IPS-18c (cell line): ENCODE results near the gene TNFRSF9.
"Not testable (repeated sequence)": the region's sequence is repeated elsewhere in the genome, so short reads cannot be mapped to it uniquely, and the experiment has no call there.

Source experiments
- H3K4me3 ChIP-seq: 2 replicates; pipeline ENCODE4 v1.7.0; 2013; ENCODE audit warnings: low read depth, mild to moderate bottlenecking, low read length, moderate library complexity; ENCODE audit not compliant: insufficient read depth
- H3K9me3 ChIP-seq: one replicate; pipeline ENCODE4 v1.6.1; 2013; ENCODE audit warnings: mild to moderate bottlenecking, low read length, moderate library complexity; ENCODE audit not compliant: control insufficient read depth, insufficient read depth

The TNFRSF9 gene

DNA sequence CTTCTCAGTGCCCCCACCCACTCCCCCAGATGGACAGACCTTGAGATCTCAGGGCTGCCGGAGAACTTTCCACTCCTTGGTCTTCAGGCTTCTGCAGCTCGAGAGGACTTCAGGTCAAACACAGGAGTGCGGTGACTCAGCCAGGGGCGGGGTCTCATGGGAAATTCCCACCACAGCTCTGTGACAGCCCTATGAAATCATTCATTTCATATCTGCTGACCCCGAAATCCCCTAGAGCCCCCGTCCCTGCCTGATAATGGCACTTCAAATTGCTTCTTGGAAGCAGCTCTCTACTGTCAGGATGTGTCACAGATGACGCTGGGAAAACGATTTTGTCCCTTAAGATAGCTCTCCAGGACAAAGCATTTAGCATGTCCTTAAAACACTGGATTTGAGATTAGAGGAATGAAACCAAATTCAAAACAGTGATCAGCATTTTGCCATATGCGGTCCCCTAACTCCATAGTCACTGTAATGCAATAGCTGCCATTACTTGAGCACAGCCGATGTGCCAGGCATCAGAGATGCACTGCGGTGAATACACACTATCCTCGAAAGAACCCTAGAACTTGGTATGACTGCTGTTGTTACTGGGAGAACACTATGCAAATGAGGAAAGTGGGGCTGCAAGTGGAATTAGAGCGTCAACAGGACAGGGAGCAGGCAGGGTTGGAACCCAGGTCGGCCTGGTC, at the start of gene TNFRSF9:
Gene TNFRSF9, minus strand, starts transcription at position 95 of the 692 bp plus-strand sequence. CDS start 845 bp downstream, outside the sequence.
- Histone ChIP-seq H3K9me3 (no peaks in the 10 kb centered on the region), H3K4me3 (no peak within 1 kb of the TSS)

DNA sequence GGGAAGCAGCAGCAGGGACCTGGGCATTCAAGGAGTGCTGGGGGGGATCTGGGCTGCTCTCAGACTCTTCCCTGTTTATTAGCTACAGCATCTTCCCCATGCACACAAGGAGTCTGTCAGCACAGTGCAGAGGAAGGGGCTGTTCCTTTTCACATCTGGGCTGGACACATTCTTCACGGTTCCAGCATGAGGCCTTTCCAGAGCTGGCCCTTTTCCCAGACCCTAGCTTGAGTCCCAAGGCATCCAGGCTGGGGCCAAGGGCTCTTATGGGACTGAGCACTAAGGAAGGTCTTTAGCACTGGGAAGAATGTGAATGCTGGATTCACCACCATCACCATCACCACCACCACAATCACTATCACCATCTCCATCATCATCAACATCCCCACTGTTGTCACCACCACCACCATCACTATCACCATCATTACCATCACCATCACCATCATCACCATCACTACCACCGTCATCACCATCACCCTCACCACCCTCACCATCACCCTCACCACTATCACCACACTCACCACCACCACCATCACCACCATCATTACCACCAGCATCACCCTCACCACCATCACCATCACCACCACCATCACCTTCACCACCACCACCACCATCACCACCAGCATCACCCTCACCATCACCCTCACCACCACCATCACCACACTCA, 49.3 kb upstream of the TNFRSF9 start:
- Histone ChIP-seq H3K4me3 (no peak overlapping the region), H3K9me3 (peaks cover 3% of the 10 kb centered on the region)

DNA sequence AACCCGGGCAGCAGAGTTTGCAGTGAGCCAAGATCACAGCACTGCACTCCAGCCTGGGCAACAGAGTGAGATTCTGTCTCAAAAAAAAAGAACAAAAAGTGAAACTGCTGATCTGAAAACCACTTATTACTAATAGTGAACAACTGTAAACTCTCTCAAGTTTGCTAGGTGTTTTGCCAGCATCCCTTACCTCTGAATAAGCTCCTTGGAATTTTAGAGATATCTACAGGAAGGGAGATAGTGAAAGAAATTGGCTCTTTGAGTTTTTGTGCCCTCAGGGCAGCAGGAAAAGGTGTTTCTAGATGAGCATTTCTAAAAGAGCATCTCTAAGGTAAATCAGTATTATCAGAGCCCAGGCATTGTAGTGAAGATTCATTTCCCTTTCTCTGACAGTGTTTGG, 47.9 kb upstream of the TNFRSF9 start:
- H3K4me3 ChIP-seq = no peak overlapping the region
- H3K9me3 ChIP-seq = peaks cover 3% of the 10 kb centered on the region

DNA sequence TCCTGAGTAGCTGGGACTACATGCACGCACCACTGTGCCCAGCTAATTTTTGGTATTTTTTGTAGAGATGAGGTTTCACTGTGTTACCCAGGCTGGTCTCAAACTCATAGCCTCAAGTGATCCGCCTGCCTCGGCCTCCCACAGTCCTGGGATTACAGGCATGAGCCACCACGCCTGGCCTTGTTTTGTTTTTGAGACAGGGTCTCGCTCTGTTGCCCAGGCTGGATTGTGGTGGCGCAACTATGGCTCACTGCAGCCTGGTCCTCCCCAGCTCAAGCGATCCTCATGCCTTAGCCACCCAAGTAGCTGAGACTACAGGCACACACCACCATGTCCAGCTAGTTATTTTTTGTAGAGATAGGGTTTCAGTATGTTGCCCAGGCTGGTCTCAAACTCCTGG, 46.9 kb upstream of the TNFRSF9 start:
- Histone ChIP-seq H3K4me3 (no peak overlapping the region), H3K9me3 (peaks cover 3% of the 10 kb centered on the region)

DNA sequence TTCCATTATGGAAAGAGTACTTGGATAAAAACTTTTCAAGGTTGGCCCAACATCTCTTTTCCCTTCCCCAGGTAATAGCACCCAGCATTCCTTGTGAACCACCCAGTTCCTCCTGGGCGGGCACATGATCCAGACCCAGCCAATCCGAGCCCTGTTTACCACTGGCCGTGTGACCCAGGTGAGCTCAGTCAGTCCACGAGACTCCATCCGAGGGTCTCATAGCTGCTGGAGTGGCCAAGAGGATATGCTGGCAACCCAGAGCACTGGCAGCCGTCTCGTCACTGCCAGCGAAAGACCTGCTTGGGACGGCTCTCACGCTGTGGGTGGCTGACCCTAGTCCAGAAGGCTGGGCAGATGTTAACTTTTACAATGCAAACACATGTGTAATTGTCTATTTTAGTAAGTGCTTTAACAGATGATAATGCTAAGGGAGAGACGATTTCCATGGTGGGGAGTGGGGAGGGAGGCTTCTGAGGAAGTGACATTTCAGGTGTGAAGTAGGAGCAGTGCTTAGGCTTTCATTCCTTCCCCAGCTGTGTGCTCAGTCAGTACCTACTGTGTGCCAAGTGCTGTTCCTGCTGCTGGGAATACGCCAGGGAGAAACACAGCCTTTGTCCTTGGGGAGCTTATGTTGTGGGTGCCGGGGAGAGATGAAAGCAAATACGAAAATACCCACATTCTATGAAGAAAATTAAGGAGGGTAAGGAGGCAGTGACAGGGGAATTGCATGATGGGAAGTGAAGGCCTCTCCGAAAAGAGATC, 45.4 kb upstream of the TNFRSF9 start:
- H3K9me3 ChIP-seq = peaks cover under 1% of the 10 kb centered on the region
- H3K4me3 ChIP-seq = no peak overlapping the region

DNA sequence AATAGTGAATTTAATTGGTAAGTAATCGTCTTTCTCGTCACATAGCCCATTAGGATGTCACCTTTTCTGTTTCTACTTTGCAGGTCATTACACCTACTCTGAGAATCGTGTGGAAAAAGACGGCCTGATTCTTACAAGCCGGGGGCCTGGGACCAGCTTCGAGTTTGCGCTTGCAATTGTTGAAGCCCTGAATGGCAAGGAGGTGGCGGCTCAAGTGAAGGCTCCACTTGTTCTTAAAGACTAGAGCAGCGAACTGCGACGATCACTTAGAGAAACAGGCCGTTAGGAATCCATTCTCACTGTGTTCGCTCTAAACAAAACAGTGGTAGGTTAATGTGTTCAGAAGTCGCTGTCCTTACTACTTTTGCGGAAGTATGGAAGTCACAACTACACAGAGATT, 44.2 kb upstream of the TNFRSF9 start:
- H3K4me3 ChIP-seq = no peak overlapping the region

DNA sequence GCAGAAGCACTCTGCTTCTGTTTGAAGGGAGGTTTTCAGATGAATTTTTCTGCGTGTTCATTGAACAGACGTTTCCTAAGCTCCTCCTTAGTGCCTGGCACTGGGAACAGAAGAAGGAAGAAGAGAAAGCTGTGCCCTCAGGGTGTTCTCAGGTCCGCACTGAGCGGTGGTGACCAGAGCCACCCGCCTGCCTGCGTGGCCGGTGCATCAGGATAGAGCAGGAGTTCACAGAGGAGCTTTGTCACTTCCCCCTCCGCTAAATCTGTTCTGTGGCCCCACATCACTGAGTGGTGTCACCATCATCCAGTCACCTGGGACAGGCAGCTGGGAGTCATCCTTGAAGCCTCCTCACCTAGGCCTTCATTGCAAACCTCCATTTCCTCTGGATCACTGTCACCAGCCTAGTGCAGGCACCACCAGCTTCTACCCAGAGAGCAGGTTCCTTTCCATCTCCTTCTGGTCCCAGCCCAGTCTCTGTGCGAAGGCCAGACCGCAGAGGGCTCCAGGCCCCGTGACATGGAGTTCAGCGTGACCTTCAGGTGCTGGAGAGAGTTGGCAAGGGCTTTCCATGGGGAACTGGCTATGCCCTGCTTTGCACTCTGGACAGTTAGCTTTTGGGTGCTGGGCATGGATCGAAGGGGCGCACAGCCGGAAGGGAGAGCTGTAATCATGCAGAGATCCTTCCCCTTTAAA, 42.6 kb upstream of the TNFRSF9 start:
- H3K4me3 ChIP-seq = no peak overlapping the region

More for the DNA sequence above, 44.2 kb upstream of the TNFRSF9 start:
- H3K9me3 ChIP-seq = no peaks in the 10 kb centered on the region

DNA sequence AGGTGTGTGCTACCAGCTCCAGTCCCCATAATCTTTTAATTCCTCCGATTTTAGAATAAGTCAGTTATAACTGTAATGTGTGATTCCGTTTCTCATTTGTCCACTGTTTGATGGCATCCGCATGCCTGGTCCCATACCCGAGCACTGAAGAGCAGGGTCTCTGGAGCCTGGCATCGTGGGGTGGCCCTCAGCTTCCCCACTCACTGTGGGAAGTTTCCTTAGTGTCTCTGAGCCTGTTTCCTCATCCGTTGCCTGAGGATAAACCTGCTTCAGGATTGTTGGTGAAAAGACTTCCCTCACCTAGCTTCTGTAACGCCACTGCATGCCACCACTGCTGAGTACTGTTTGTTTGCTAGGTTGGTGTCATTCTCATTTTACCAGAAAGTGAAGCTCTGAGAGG, 40.3 kb upstream of the TNFRSF9 start:
- Histone ChIP-seq H3K9me3 (no peaks in the 10 kb centered on the region), H3K4me3 (no peak overlapping the region)

More for the DNA sequence above, 42.6 kb upstream of the TNFRSF9 start:
- H3K9me3 ChIP-seq = no peaks in the 10 kb centered on the region

DNA sequence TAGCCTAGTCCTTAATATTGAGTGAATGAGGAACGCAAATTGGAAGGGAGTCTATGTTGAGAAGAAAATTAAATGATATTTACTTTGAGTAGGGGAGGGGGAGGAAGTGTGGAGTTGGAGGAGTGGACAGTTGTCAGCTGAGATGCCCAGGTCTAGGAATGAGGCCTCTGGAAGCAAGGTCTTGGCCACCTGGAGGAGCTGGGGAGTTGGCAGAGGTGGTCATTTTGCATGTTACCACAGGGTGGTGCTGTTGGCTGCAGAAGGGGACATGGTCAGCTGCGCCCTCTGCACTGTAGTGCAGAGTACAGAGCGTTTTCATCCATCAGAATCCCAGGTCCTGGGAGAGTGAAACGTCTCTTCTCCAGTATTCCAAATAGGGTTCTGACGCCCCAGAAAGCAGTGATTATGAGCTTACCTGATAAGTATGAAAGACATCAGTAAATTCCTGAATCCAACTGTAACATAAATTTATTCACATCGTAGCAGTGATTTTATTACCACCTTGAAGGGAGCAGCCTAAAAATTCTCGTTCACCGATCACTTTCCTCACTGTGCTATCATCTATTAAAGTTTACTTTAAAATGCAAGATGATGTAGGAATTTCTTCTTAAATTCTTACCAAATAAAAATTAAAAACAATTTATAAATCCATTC, 34.7 kb upstream of the TNFRSF9 start:
- Histone ChIP-seq H3K4me3 (no peak overlapping the region), H3K9me3 (no peaks in the 10 kb centered on the region)

DNA sequence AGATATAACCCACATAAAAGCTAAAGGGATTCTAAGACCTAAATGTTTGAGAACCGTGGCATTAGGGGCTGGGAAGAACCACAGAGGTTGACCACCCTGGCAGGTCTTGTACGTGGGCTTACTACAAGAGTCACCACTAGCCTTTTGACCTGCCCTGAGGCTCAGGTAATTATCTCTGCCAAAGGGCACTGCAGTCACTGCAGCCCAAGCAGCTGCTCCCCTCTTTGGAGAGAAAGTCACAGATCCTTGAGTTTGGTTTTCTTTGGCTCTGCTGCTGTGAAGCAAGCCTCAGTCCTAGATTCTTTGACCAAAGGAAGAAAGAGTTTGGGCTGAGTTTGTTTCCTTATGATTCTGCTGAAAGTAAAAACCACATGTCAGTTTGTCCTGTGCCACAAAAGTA, 32.4 kb upstream of the TNFRSF9 start:
- no peaks in the 10 kb centered on the region for H3K9me3 ChIP-seq
- H3K4me3 ChIP-seq = no peak overlapping the region

DNA sequence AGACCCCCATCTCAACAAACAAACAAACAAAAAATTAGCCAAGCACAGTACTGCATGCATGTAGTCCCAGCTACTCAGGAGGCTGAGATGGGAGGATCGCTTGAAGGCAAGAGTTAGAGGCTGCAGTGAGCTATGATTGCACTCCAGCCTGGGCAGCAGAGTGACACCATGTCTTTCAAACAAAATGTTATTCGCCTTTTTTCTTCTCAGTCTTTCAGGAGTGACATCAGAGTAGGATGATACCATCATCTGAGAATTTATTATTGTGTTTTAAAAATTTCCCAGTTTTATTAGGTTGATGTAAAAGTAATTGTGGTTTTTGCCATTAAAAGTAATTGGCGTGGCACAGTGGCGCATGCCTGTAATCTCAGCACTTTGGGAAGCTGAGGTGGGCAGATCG, 31.6 kb upstream of the TNFRSF9 start:
- H3K9me3 ChIP-seq = no peaks in the 10 kb centered on the region
- no peak overlapping the region for H3K4me3 ChIP-seq

DNA sequence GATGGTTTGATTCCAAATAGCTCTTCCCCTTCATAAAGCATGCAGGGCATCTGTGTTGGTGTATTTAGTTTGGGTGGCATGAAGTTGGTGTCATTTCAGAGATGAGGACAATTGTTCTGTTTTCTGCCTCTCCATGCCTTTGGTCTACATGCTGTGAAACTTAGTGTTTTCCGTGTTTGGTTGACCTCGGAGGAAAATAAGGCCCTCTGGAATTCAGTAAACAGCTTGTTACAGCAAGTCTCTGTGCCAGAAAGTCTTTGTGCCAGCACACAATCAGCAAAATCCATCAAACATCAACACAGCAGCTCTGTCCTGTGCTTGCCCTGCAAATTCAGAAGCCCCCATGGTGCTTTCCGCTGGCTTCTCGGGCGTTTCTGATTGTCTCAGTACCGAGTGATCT, 30.4 kb upstream of the TNFRSF9 start:
- H3K9me3 ChIP-seq = no peaks in the 10 kb centered on the region
- no peak overlapping the region for H3K4me3 ChIP-seq

DNA sequence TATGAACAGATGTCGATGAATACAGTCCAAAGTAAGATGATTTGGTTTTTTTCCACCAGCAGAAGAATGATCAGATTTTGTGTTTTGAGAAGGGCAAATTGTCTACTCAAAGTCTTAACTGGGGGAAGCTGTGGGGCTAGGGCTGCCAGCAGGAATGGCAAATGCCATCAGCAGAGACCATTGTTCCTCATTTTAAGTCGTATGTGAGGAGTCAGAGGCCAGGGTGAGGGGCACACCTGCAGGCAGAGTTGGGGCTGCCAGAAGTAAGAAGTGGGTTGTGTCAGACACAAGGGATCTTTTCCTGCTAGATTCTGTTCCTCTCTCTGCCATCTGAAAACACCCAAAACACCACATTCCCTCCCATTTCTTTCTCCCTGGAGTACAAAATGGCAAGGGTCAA, 29.6 kb upstream of the TNFRSF9 start:
- no peaks in the 10 kb centered on the region for H3K9me3 ChIP-seq
- H3K4me3 ChIP-seq = no peak overlapping the region

DNA sequence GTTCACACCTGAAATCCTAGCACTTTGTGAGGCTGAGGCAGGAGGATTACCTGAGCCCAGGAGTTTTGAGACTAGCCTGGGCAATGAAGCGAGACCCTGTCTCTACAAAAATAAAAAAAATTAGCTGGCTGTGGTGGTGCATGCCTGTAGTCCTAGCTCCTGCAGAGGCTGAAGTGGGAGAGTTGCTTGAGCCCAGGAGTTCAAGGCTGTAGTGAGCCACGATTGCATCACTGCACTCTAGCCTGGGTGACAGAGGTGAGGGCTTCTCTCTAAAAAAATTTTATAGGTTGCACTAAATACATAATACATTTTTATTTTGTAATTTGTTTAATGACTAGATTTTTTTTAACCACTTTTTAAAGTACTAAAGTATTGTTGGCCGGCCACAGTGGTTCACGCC, 27.0 kb upstream of the TNFRSF9 start:
- H3K9me3 ChIP-seq = no peaks in the 10 kb centered on the region
- H3K4me3 ChIP-seq = no peak overlapping the region

DNA sequence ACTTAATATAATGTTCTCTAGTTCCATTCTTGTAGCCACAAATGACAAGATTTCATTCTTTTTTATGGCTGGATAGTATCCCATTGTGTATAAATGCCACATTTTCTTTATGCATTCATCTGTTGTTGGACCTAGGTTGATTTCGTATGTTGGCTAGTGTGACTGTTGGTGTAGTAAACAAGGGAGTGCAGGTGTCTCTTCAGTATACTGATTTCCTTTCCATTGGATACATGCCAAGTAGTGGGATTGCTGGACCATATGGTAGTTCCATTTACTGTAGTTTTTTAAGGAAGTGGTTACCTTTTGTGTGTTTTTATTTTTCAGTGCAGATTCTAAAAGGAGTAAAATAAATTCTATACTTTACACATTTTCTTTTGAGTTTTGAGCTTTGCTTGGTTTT, 26.6 kb upstream of the TNFRSF9 start:
- H3K9me3 ChIP-seq = no peaks in the 10 kb centered on the region
- H3K4me3 ChIP-seq = no peak overlapping the region

DNA sequence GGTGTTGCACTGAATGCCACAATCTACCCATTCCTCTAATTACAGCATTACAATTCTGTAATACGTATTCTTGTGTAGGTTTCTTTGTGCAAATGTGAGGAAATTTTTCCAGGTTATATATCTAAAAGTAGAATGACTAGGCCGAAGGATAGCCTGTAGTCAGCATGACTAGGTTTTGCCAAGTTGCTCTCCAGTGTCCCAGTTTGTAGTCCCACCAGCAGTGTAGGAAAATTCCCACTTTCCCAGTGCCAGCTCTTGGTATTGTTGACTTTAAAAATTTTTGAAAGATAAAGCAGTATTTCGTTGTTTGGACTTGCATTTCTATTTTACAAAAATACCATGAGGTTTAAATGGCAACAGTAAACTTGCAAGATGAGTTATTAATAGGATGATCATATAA, 23.8 kb upstream of the TNFRSF9 start:
- no peaks in the 10 kb centered on the region for H3K9me3 ChIP-seq

DNA sequence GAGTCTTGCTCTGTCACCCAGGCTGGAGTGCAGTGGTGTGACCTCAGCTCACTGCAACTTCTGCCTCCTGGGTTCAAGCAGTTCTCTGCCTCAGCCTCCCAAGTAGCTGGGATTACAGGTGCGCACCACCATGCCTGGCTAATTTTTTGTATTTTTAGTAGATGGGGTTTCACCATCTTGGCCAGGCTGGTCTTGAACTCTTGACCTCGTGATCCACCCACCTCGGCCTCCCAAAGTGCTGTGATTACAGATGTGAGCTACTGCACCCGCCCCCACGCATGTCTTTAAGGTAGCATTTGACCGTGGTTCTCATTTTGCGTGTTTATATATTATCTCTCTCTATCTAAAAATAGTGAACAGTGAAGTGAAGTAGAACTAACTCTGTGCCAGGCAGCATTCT, 23.2 kb upstream of the TNFRSF9 start:
- not testable (repeated sequence) for H3K4me3 ChIP-seq, H3K9me3 ChIP-seq

More for the DNA sequence above, 23.8 kb upstream of the TNFRSF9 start:
- no peak overlapping the region for H3K4me3 ChIP-seq
